Stimulated activated CD4-positive, alpha-beta T cell treated with anti-CD3 and anti-CD28 coated beads, Interleukin-1b, Interleukin-23, amount 100 ng/mL, for 24 hours (primary cell): ENCODE data around the gene TUT7.

ENCODE experiments used
- DNase-seq, 4 experiments: peaks; one replicate each; pipeline ENCODE4 v3.0.0-alpha.2; 2020; ENCODE audit warnings: low read depth in 4 of 4, low spot score in 1 of 4

Gene TUT7

GRCh38 chr9:86256653-86257052 is 97.6 kb downstream of the TUT7 start:
- DNase-seq, result no peak

- DNase-seq, result no peak
Observed at GRCh38 chr9:86253577-86253976, 100.6 kb downstream of the TUT7 start.

- no peak for DNase-seq
Observed at GRCh38 chr9:86252870-86253269, 101.3 kb downstream of the TUT7 start.

GRCh38 chr9:86250123-86250522 is 104.1 kb downstream of the TUT7 start:
- DNase-seq, result no peak

- DNase-seq, result no peak
Observed at GRCh38 chr9:86248746-86249145, 105.5 kb downstream of the TUT7 start.

GRCh38 chr9:86246752-86247161 is 107.5 kb downstream of the TUT7 start:
- no peak for DNase-seq

GRCh38 chr9:86242071-86242470 is 112.1 kb downstream of the TUT7 start:
- DNase-seq, result no peak

- DNase-seq, result no peak
Observed at GRCh38 chr9:86241216-86241615, 113.0 kb downstream of the TUT7 start.

GRCh38 chr9:86238861-86239770 is 115.1 kb downstream of the TUT7 start:
- no peak for DNase-seq
